DND-41 (cell line): ENCODE measurements around the gene SNTB2.

Source experiments
- ATAC-seq: fragments of 200-7000 bp; cut with Tn5 transposase; 3 replicates; pipeline ENCODE4 v1.9.1; 2021; ENCODE audit warnings: low read depth; ENCODE audit not compliant: insufficient read depth
- DNase-seq: peaks from one replicate; pipeline ENCODE4 v3.0.0-alpha.2; 2020
- H2AFZ ChIP-seq: 2 replicates; pipeline ENCODE4 v1.6.0; 2012; ENCODE audit warnings: low read depth, low read length
- H3K27ac ChIP-seq: 2 replicates; pipeline ENCODE4 v1.5.1; 2012; ENCODE audit warnings: low read length, inconsistent platforms
- H3K27me3 ChIP-seq: fragments of 200-600 bp; sonication (generic); 2 replicates; pipeline ENCODE4 v1.6.0; 2012; ENCODE audit warnings: low read length, mild to moderate bottlenecking, inconsistent platforms; ENCODE audit not compliant: insufficient read depth, poor library complexity
- H3K36me3 ChIP-seq: 2 replicates; pipeline ENCODE4 v1.5.1; 2012; ENCODE audit warnings: low read length, inconsistent platforms; ENCODE audit not compliant: insufficient read depth
- H3K4me1 ChIP-seq: 2 replicates; pipeline ENCODE4 v1.5.1; 2012; ENCODE audit warnings: mild to moderate bottlenecking, low read length; ENCODE audit not compliant: insufficient read depth
- H3K4me2 ChIP-seq: 2 replicates; pipeline ENCODE4 v1.6.0; 2012; ENCODE audit warnings: mild to moderate bottlenecking, moderate library complexity, low read length, inconsistent platforms; ENCODE audit not compliant: insufficient read depth
- H3K4me3 ChIP-seq, 2 experiments: fragments of 200-600 bp in 1 of 2; shearing (Covaris generic) in 1 of 2; 2 replicates each; pipeline ENCODE4 v1.5.1; 2012 to 2016; ENCODE audit warnings: inconsistent platforms in 2 of 2, low read length in 2 of 2, mild to moderate bottlenecking in 2 of 2, low read depth in 1 of 2, moderate library complexity in 1 of 2
- H3K79me2 ChIP-seq: 2 replicates; pipeline ENCODE4 v1.6.0; 2012; ENCODE audit warnings: low read length, inconsistent platforms; ENCODE audit not compliant: insufficient read depth
- H3K9ac ChIP-seq: 2 replicates; pipeline ENCODE4 v1.6.0; 2012; ENCODE audit warnings: low read depth, mild to moderate bottlenecking, inconsistent platforms, low read length, moderate library complexity
- H3K9me3 ChIP-seq: 2 replicates; pipeline ENCODE4 v1.5.1; 2012; ENCODE audit warnings: low read length, moderate library complexity, mild to moderate bottlenecking, inconsistent platforms; ENCODE audit not compliant: insufficient read depth, severe bottlenecking
- H4K20me1 ChIP-seq: 2 replicates; pipeline ENCODE4 v1.6.0; 2012; ENCODE audit warnings: low read length; ENCODE audit not compliant: insufficient read depth
- EZH2 ChIP-seq: IDR thresholded peaks from 3 replicates; pipeline ENCODE4 v1.6.1; 2012; ENCODE audit warnings: borderline replicate concordance, low read depth, mild to moderate bottlenecking, moderate library complexity, low read length, inconsistent platforms; ENCODE audit not compliant: severe bottlenecking
- TF ChIP-seq, protein P1 (sequence below): IDR thresholded peaks from 2 replicates; pipeline ENCODE4 v1.5.1; 2012; ENCODE audit warnings: borderline replicate concordance, low read length, moderate library complexity, mild to moderate bottlenecking; ENCODE audit not compliant: poor library complexity, severe bottlenecking; ENCODE audit errors: extremely low read depth

Gene SNTB2

DNA sequence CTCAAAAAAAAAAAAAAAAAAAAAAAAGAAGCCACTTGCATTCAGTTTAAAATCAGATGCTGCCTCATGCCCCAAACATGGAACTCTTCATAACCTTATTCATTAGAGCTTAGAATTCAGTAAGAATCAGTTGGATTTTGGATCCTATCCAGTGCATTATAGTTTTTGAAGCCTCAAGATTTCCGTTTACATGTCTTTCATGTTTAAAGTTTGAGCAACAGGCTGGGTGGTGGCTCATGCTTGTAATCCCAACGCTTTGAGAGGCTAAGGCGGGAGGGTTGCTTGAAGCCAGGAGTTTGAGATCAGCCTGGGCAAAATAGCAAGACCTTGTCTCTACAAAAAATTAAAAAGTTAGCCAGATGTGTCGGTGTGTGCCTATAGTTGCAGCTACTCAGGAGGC is 55.0 kb downstream of the SNTB2 start:
- Histone ChIP-seq H3K9ac (no peak overlapping the region), H2AFZ (no peak overlapping the region), H3K9me3 (no peaks in the 10 kb centered on the region), H3K4me2 (no peak overlapping the region), H3K27ac (no peak overlapping the region), H3K4me3 (no peak overlapping the region), H4K20me1 (no peaks in the 10 kb centered on the region), H3K79me2 (no peaks in the 10 kb centered on the region; the same call in 1 of the 2 replicates), H3K36me3 (peaks cover 4% of the 10 kb centered on the region; the same call in 1 of the 2 replicates), H3K4me1 (no peaks in the 10 kb centered on the region), H3K27me3 (no peaks in the 10 kb centered on the region)
- TF ChIP-seq, protein P1, sequence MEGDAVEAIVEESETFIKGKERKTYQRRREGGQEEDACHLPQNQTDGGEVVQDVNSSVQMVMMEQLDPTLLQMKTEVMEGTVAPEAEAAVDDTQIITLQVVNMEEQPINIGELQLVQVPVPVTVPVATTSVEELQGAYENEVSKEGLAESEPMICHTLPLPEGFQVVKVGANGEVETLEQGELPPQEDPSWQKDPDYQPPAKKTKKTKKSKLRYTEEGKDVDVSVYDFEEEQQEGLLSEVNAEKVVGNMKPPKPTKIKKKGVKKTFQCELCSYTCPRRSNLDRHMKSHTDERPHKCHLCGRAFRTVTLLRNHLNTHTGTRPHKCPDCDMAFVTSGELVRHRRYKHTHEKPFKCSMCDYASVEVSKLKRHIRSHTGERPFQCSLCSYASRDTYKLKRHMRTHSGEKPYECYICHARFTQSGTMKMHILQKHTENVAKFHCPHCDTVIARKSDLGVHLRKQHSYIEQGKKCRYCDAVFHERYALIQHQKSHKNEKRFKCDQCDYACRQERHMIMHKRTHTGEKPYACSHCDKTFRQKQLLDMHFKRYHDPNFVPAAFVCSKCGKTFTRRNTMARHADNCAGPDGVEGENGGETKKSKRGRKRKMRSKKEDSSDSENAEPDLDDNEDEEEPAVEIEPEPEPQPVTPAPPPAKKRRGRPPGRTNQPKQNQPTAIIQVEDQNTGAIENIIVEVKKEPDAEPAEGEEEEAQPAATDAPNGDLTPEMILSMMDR: no peak
- no peak for TF ChIP-seq EZH2
- ATAC-seq (no peak), DNase-seq (no peak)

DNA sequence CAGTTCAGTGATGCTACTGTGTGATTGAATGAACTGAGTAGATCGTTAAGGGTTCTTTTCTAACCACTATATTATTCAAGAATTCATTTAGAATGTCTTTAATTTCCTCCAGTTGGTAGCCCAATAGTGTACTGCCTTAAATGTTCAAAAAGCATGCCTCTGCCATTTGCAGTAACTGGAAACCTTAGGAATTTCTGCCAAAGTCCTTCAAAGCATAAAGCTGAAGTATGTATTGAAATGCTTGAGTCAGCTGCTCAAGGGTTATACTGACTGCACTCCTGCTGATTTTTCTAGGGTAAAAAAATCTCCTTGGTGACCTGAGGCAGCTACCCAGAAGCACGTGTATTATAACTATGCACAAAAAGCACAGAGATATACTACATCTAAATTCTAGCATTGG is 56.5 kb downstream of the SNTB2 start:
- Histone ChIP-seq H3K36me3 (peaks cover 15% of the 10 kb centered on the region), H3K4me3 (no peak overlapping the region), H3K4me1 (no peaks in the 10 kb centered on the region), H3K79me2 (no peaks in the 10 kb centered on the region; the same call in 1 of the 2 replicates), H2AFZ (no peak overlapping the region), H3K27me3 (no peaks in the 10 kb centered on the region), H3K9ac (no peak overlapping the region), H3K9me3 (no peaks in the 10 kb centered on the region), H3K4me2 (no peak overlapping the region), H4K20me1 (no peaks in the 10 kb centered on the region), H3K27ac (no peak overlapping the region)
- TF ChIP-seq EZH2: no peak
- TF ChIP-seq, protein P1: no peak
- ATAC-seq (no peak), DNase-seq (no peak)

DNA sequence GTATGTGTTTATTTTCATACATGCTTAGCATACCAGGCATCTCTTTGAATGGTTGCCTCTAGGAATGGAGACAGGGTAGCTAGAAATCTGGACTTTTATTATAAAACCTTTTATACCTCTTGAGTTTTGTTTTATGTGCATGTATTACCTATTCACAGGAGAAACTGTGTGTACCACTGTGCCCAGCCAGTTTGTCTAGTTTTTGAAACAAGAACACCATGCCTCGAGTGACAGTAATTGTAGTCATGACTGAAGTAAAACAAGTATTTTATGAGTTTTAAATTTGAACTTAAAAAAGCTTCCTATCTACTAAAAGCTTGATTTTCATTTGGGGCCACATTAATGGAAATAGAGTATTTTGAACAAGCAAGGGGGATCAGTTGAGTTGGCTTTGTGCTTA is 57.4 kb downstream of the SNTB2 start:
- H3K4me3 ChIP-seq: no peak overlapping the region
- TF ChIP-seq, protein P1: no peak
- TF ChIP-seq EZH2: no peak
- ATAC-seq: no peak
- H3K4me2 ChIP-seq: no peak overlapping the region
- H4K20me1 ChIP-seq: no peaks in the 10 kb centered on the region
- no peaks in the 10 kb centered on the region; the same call in 1 of the 2 replicates for H3K79me2 ChIP-seq
- no peaks in the 10 kb centered on the region for H3K9me3 ChIP-seq
- no peak overlapping the region for H2AFZ ChIP-seq
- peaks cover 15% of the 10 kb centered on the region for H3K36me3 ChIP-seq
- no peaks in the 10 kb centered on the region for H3K27me3 ChIP-seq
- H3K27ac ChIP-seq: no peak overlapping the region
- H3K4me1 ChIP-seq: no peaks in the 10 kb centered on the region
- DNase-seq: no peak
- H3K9ac ChIP-seq: no peak overlapping the region

DNA sequence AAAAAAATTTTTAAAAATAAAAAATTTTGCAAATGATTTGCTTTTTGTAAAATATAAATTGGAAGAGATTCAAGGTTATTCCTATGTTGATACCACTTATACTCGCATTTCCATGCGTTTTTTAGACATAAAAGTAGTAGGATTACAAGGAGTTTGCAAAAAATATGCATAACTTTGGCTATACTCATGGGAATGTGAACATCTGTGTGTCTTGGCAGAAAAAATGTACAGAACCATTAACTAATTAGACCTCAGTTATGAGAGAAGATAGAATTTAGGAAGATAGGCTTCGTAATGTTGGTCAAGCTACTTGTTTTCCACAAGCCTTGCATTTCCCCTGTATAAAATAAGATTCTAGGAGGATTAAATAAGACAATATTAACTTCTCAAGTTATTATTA is 63.1 kb downstream of the SNTB2 start:
- TF ChIP-seq, protein P1: no peak
- TF ChIP-seq EZH2: no peak
- H3K27ac ChIP-seq: no peak overlapping the region
- ATAC-seq (no peak), DNase-seq (no peak)
- peaks cover 15% of the 10 kb centered on the region for H3K36me3 ChIP-seq
- H3K79me2 ChIP-seq: peaks cover 2% of the 10 kb centered on the region; the same call in 1 of the 2 replicates
- no peaks in the 10 kb centered on the region for H3K9me3 ChIP-seq
- no peak overlapping the region for H3K4me3 ChIP-seq
- H3K27me3 ChIP-seq: no peaks in the 10 kb centered on the region
- no peaks in the 10 kb centered on the region for H4K20me1 ChIP-seq
- H3K4me1 ChIP-seq: no peaks in the 10 kb centered on the region
- no peak overlapping the region for H3K9ac ChIP-seq
- H3K4me2 ChIP-seq: no peak overlapping the region
- no peak overlapping the region for H2AFZ ChIP-seq
